Uterus (tissue), 4 donors: ENCODE data around the gene HRK. TPM values are rescaled to one million over a fixed set of nuclear protein-coding genes. Genes with fewer than 3 reads are reported as not detected.

ENCODE experiments used
- DNase-seq, 2 donors: peaks; one replicate each; pipeline ENCODE4 v3.0.0-alpha.2; 2019 to 2020
- H3K27ac ChIP-seq, 2 donors: fragments of 200-600 bp; sonication (generic); 1 replicate in 1 of 2; 2 replicates in 1 of 2; pipeline ENCODE4 v1.5.1; 2016 to 2018
- H3K27me3 ChIP-seq, 2 donors: fragments of 200-600 bp; sonication (generic); one replicate each; pipeline ENCODE4 v1.5.1; 2018 to 2019; ENCODE audit warnings: control low read depth in 1 of 2
- H3K36me3 ChIP-seq, 2 donors: fragments of 200-600 bp; sonication (generic); one replicate each; pipeline ENCODE4 v1.5.1; 2019; ENCODE audit warnings: control low read depth in 1 of 2
- H3K4me1 ChIP-seq, 2 donors: fragments of 200-600 bp; sonication (generic); one replicate each; pipeline ENCODE4 v1.5.1; 2018 to 2019; ENCODE audit warnings: control low read depth in 1 of 2
- H3K4me3 ChIP-seq, 2 donors: fragments of 200-600 bp; sonication (generic); 1 replicate in 1 of 2; 2 replicates in 1 of 2; pipeline ENCODE4 v1.5.1; 2018 to 2019; ENCODE audit warnings: mild to moderate bottlenecking in 1 of 2
- H3K9me3 ChIP-seq, 2 donors: fragments of 200-600 bp; sonication (generic); one replicate each; pipeline ENCODE4 v1.5.1; 2019; ENCODE audit warnings: control low read depth in 1 of 2
- POLR2A ChIP-seq, 2 donors: fragments of 450-650 bp; IDR thresholded peaks; one replicate each; pipeline ENCODE4 v1.6.1; 2016; ENCODE audit warnings: antibody characterized with exemption in 2 of 2, mild to moderate bottlenecking in 1 of 2, moderate library complexity in 1 of 2
- intact Hi-C: fragments of 100-400 bp; cut with DNase I; formaldehyde crosslinking; loops from one replicate; pipeline ENCODE4 v1.15.1; 2023; ENCODE audit warnings: low total_unique reads
- total RNA-seq, 4 donors: library from RNA; depleted of rRNA in 3 of 4; stranded (reverse); fragments of >200 nt in 3 of 4; gene quantifications; one replicate each; pipeline versions ENCODE4 v1.1.0 to v1.2.4, GENCODE V29; 2014 to 2023
- TF ChIP-seq, protein P1 (sequence below), 4 experiments: fragments of 200-600 bp in 2 of 4; fragments of 450-650 bp in 2 of 4; sonication (generic) in 2 of 4; IDR thresholded peaks; one replicate each; pipeline ENCODE4 v1.5.1; 2016 to 2019; ENCODE audit warnings: antibody characterized with exemption in 4 of 4, mild to moderate bottlenecking in 2 of 4, moderate library complexity in 1 of 4
- donor health status: DM: yes; HTN: yes; CAD: no.

HRK gene
- total RNA-seq, 4 donors from 2014 or later = 0.55 to 1.5 TPM; not detected in 2

DNA sequence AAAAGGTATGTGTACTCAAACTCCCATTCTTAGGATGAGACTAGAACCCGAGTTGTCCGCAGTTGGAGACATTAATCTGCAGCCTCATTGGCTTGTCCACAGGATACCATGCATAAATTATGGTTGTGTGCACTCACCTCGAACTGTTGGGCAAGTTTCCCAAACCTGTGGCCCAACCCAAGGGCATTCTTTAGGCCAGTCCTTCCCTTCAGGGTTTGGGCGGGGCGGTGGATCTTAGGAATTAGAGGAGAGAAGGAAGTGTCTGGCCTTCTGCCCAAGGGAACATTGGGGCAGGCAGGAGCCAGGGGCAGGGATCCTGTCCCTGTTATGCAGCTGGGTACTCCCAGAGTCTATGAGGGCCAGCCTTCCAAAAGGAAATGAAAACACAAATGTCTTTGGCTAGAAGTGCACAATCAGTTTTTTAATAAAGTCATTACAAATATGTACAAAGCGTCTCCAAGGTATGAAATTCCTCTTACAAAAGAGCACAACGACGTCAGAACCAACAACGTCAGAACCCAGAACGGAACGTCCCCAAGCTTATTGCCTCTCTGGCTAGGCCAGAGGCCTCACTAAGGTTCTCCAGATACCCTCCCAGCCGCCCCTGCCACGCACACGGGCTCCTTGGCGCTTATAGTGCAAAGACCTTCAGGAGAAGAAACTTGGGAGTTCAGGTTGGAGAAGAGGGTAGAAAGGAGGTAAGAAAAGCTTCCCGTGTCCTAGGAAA is 25.3 kb downstream of the HRK start:
- H3K4me1 ChIP-seq = no peaks in the 10 kb centered on the region
- no peak for DNase-seq
- TF ChIP-seq, protein P1, sequence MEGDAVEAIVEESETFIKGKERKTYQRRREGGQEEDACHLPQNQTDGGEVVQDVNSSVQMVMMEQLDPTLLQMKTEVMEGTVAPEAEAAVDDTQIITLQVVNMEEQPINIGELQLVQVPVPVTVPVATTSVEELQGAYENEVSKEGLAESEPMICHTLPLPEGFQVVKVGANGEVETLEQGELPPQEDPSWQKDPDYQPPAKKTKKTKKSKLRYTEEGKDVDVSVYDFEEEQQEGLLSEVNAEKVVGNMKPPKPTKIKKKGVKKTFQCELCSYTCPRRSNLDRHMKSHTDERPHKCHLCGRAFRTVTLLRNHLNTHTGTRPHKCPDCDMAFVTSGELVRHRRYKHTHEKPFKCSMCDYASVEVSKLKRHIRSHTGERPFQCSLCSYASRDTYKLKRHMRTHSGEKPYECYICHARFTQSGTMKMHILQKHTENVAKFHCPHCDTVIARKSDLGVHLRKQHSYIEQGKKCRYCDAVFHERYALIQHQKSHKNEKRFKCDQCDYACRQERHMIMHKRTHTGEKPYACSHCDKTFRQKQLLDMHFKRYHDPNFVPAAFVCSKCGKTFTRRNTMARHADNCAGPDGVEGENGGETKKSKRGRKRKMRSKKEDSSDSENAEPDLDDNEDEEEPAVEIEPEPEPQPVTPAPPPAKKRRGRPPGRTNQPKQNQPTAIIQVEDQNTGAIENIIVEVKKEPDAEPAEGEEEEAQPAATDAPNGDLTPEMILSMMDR (IDR thresholded peaks at IDR 0.05) = no peak
- TF ChIP-seq POLR2A (IDR thresholded peaks at IDR 0.05) = no peak
- H3K27ac ChIP-seq = no peak overlapping the region
- no peaks in the 10 kb centered on the region for H3K9me3 ChIP-seq
- H3K36me3 ChIP-seq = no peaks in the 10 kb centered on the region
- intact Hi-C loops = no loop called here
- no peak overlapping the region for H3K4me3 ChIP-seq
- no peaks in the 10 kb centered on the region for H3K27me3 ChIP-seq

GRCh38 chr12:116853507-116853906 is 27.7 kb downstream of the HRK start:
- no peaks in the 10 kb centered on the region for H3K36me3 ChIP-seq
- H3K4me3 ChIP-seq = no peak overlapping the region
- no peak overlapping the region for H3K27ac ChIP-seq
- TF ChIP-seq POLR2A (IDR thresholded peaks at IDR 0.05) = no peak
- TF ChIP-seq, protein P1 (IDR thresholded peaks at IDR 0.05) = no peak
- H3K4me1 ChIP-seq = no peaks in the 10 kb centered on the region
- no peaks in the 10 kb centered on the region for H3K9me3 ChIP-seq
- H3K27me3 ChIP-seq = no peaks in the 10 kb centered on the region
- no peak for DNase-seq
- intact Hi-C loops = no loop called here

- no peak overlapping the region for H3K27ac ChIP-seq
- no peak overlapping the region for H3K4me3 ChIP-seq
- H3K9me3 ChIP-seq = no peaks in the 10 kb centered on the region
- H3K36me3 ChIP-seq = no peaks in the 10 kb centered on the region
- no peaks in the 10 kb centered on the region for H3K27me3 ChIP-seq
- intact Hi-C loops = no loop called here
- no peak for TF ChIP-seq POLR2A (IDR thresholded peaks at IDR 0.05)
- TF ChIP-seq, protein P1 (IDR thresholded peaks at IDR 0.05) = no peak
- DNase-seq = no peak
- H3K4me1 ChIP-seq = no peaks in the 10 kb centered on the region
These were observed 28.9 kb downstream of the HRK start for GRCh38 chr12:116852303-116852702.

DNA sequence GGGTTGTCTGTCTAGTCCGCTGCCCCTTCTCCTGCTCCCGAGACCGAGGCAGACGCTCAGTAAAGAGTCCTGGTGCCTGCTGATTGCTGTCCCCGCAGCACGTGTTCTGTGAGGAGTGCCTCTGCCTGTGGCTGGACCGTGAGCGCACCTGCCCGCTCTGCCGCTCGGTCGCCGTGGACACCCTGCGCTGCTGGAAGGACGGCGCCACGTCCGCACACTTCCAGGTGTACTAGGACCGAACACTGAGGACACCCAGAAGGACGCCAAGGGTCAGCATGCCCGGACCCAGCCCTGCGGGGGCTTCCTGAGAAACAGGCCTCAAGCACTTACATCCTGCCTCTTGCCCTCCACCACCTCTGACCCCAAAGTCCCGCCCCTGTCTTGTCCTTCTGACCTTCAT is 32.0 kb downstream of the HRK start:
- intact Hi-C loops = no loop called here
- no peaks in the 10 kb centered on the region for H3K36me3 ChIP-seq
- TF ChIP-seq POLR2A (IDR thresholded peaks at IDR 0.05) = no peak
- TF ChIP-seq, protein P1 (IDR thresholded peaks at IDR 0.05) = no peak
- H3K4me3 ChIP-seq = no peak overlapping the region
- H3K27me3 ChIP-seq = no peaks in the 10 kb centered on the region
- DNase-seq = no peak
- no peaks in the 10 kb centered on the region for H3K9me3 ChIP-seq
- H3K4me1 ChIP-seq = no peaks in the 10 kb centered on the region
- H3K27ac ChIP-seq = no peak overlapping the region

GRCh38 chr12:116843085-116843484 is 38.2 kb downstream of the HRK start:
- Histone ChIP-seq H3K9me3 (no peaks in the 10 kb centered on the region), H3K4me3 (no peak overlapping the region), H3K27me3 (no peaks in the 10 kb centered on the region), H3K36me3 (no peaks in the 10 kb centered on the region), H3K4me1 (no peaks in the 10 kb centered on the region), H3K27ac (no peak overlapping the region)
- intact Hi-C loops = no loop called here
- DNase-seq = no peak
- TF ChIP-seq, protein P1 (IDR thresholded peaks at IDR 0.05) = no peak
- TF ChIP-seq POLR2A (IDR thresholded peaks at IDR 0.05) = no peak
